NB4 (cell line): Measurements from ENCODE around the gene OR10H3.
A peak's percentile ranks its signal among the peaks of the same experiment; 100 is the strongest.

Source experiments
- POLR2A ChIP-seq: IDR thresholded peaks from 2 replicates; pipeline ENCODE4 v1.6.1; 2011; ENCODE audit warnings: mild to moderate bottlenecking; ENCODE audit not compliant: insufficient read length; ENCODE audit errors: extremely low read depth
- TF ChIP-seq, protein P1 (sequence below): IDR thresholded peaks from one replicate; pipeline ENCODE4 v1.5.1; 2012; ENCODE audit warnings: low read depth, low read length

DNA sequence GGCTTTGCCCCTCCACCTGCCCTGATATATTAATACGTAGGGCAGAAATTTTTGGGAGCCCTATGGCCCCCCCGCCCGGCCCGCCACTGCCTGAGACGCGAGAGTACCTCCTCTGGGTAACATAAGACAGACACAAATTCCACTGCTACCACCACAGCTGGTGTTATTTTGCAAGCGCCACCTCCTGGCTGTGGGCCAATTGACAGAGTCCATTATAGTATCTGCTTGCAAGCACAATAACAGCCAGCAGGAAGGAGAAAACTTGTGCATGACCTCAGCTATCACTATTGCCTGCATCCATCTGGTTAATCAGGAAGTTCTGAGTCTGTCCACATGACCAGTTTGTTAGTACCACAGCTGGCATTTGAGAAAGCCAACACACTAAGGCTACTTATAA is 35.3 kb upstream of the OR10H3 start:
- TF ChIP-seq, protein P1, sequence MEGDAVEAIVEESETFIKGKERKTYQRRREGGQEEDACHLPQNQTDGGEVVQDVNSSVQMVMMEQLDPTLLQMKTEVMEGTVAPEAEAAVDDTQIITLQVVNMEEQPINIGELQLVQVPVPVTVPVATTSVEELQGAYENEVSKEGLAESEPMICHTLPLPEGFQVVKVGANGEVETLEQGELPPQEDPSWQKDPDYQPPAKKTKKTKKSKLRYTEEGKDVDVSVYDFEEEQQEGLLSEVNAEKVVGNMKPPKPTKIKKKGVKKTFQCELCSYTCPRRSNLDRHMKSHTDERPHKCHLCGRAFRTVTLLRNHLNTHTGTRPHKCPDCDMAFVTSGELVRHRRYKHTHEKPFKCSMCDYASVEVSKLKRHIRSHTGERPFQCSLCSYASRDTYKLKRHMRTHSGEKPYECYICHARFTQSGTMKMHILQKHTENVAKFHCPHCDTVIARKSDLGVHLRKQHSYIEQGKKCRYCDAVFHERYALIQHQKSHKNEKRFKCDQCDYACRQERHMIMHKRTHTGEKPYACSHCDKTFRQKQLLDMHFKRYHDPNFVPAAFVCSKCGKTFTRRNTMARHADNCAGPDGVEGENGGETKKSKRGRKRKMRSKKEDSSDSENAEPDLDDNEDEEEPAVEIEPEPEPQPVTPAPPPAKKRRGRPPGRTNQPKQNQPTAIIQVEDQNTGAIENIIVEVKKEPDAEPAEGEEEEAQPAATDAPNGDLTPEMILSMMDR, result peak; percentile 53
- TF ChIP-seq POLR2A, result no peak
